Activated CD4-positive, alpha-beta memory T cell treated with anti-CD3 and anti-CD28 coated beads, Interleukin-2, amount 10 ng/mL, durations not matched to agents 7 days and 5 days (primary cell): ENCODE data around the gene DERA. TPM values are rescaled to one million over a fixed set of nuclear protein-coding genes. Genes with fewer than 3 reads are reported as not detected.
"Not testable (repeated sequence)": the region's sequence is repeated elsewhere in the genome, so short reads cannot be mapped to it uniquely, and the experiment has no call there.

Source experiments
- CTCF ChIA-PET: fragments of 350-600 bp; sonication (Branson Sonifier 250); formaldehyde crosslinking; loops from one replicate; lab custom pipeline; 2021; ENCODE audit warnings: antibody characterized with exemption, inconsistent platforms; lab: Charles Lee
- POLR2A ChIA-PET: fragments of 350-600 bp; sonication (Branson Sonifier 250); formaldehyde crosslinking; loops from one replicate; lab custom pipeline; 2021; ENCODE audit warnings: antibody characterized with exemption; lab: Charles Lee
- DNase-seq: peaks from one replicate; pipeline ENCODE4 v3.0.0-alpha.2; 2020
- H3K27ac Mint-ChIP-seq: one replicate; pipeline ENCODE4 v1.8.0; 2021; ENCODE audit warnings: mild to moderate bottlenecking, mixed read lengths
- H3K27me3 Mint-ChIP-seq: one replicate; pipeline ENCODE4 v1.8.0; 2021; ENCODE audit warnings: mixed read lengths
- H3K36me3 Mint-ChIP-seq: one replicate; pipeline ENCODE4 v1.8.0; 2021; ENCODE audit warnings: low read depth, mixed read lengths
- H3K4me1 Mint-ChIP-seq: one replicate; pipeline ENCODE4 v1.8.0; 2021; ENCODE audit warnings: mixed read lengths
- H3K4me3 Mint-ChIP-seq: one replicate; pipeline ENCODE4 v1.8.0; 2021; ENCODE audit warnings: mild to moderate bottlenecking, mixed read lengths
- H3K9me3 Mint-ChIP-seq: one replicate; pipeline ENCODE4 v1.8.0; 2021; ENCODE audit warnings: mixed read lengths
- total RNA-seq, 2 experiments: library from RNA; stranded (reverse); gene quantifications; one replicate each; pipeline ENCODE4 v1.2.3, GENCODE V29; 2021

DERA gene
- total RNA-seq, 2 experiments from 2014 or later, result 21.3 to 24.4 TPM

GRCh38 chr12:16003460-16003859 lies 92.3 kb downstream of the DERA start:
- CTCF ChIA-PET, result no interaction called here
- no peaks in the 10 kb centered on the region for H3K9me3 Mint-ChIP-seq
- H3K4me1 Mint-ChIP-seq, result no peaks in the 10 kb centered on the region
- peaks cover 8% of the 10 kb centered on the region for H3K36me3 Mint-ChIP-seq
- POLR2A ChIA-PET, result no interaction called here
- no peaks in the 10 kb centered on the region for H3K27me3 Mint-ChIP-seq
- no peak overlapping the region for H3K4me3 Mint-ChIP-seq
- no peak overlapping the region for H3K27ac Mint-ChIP-seq
- no peak for DNase-seq

GRCh38 chr12:16006752-16007151 lies 95.6 kb downstream of the DERA start:
- Mint-ChIP-seq H3K27me3 (no peaks in the 10 kb centered on the region), H3K4me1 (no peaks in the 10 kb centered on the region), H3K4me3 (no peak overlapping the region), H3K27ac (no peak overlapping the region), H3K9me3 (no peaks in the 10 kb centered on the region), H3K36me3 (peaks cover 8% of the 10 kb centered on the region)
- POLR2A ChIA-PET, result no interaction called here
- DNase-seq, result no peak
- CTCF ChIA-PET, result no interaction called here

GRCh38 chr12:16008421-16008824 lies 97.3 kb downstream of the DERA start:
- ChIA-PET POLR2A (no interaction called here), CTCF (no interaction called here)
- Mint-ChIP-seq H3K4me3 (no peak overlapping the region), H3K9me3 (peaks cover 4% of the 10 kb centered on the region), H3K36me3 (peaks cover 14% of the 10 kb centered on the region), H3K27ac (no peak overlapping the region), H3K27me3 (no peaks in the 10 kb centered on the region), H3K4me1 (no peaks in the 10 kb centered on the region)
- DNase-seq, result no peak

- peaks cover 22% of the 10 kb centered on the region for H3K9me3 Mint-ChIP-seq
- no peak overlapping the region for H3K27ac Mint-ChIP-seq
- no peaks in the 10 kb centered on the region for H3K27me3 Mint-ChIP-seq
- no peak overlapping the region for H3K4me3 Mint-ChIP-seq
- peaks cover 31% of the 10 kb centered on the region for H3K36me3 Mint-ChIP-seq
- no peaks in the 10 kb centered on the region for H3K4me1 Mint-ChIP-seq
- ChIA-PET CTCF (no interaction called here), POLR2A (no interaction called here)
- DNase-seq, result no peak
Measured at GRCh38 chr12:16012117-16012516, 101.0 kb downstream of the DERA start.

- H3K36me3 Mint-ChIP-seq, result peaks cover 31% of the 10 kb centered on the region
- H3K27ac Mint-ChIP-seq, DNase-seq, H3K27me3 Mint-ChIP-seq, H3K4me1 Mint-ChIP-seq, H3K4me3 Mint-ChIP-seq, CTCF ChIA-PET, POLR2A ChIA-PET: not testable (repeated sequence)
- peaks cover 23% of the 10 kb centered on the region for H3K9me3 Mint-ChIP-seq
Measured at GRCh38 chr12:16013722-16014121, 102.6 kb downstream of the DERA start.

GRCh38 chr12:16014394-16014793 lies 103.3 kb downstream of the DERA start:
- POLR2A ChIA-PET, H3K4me3 Mint-ChIP-seq, H3K27ac Mint-ChIP-seq, H3K27me3 Mint-ChIP-seq, H3K4me1 Mint-ChIP-seq, CTCF ChIA-PET, DNase-seq: not testable (repeated sequence)
- peaks cover 31% of the 10 kb centered on the region for H3K36me3 Mint-ChIP-seq
- peaks cover 23% of the 10 kb centered on the region for H3K9me3 Mint-ChIP-seq

- ChIA-PET POLR2A (no interaction called here), CTCF (no interaction called here)
- Mint-ChIP-seq H3K9me3 (peaks cover 37% of the 10 kb centered on the region), H3K27ac (no peak overlapping the region), H3K27me3 (no peaks in the 10 kb centered on the region), H3K4me3 (no peak overlapping the region), H3K36me3 (peaks cover 36% of the 10 kb centered on the region), H3K4me1 (no peaks in the 10 kb centered on the region)
- no peak for DNase-seq
Measured at GRCh38 chr12:16016748-16017147, 105.6 kb downstream of the DERA start.

- POLR2A ChIA-PET, result no interaction called here
- peaks cover 30% of the 10 kb centered on the region for H3K36me3 Mint-ChIP-seq
Measured at GRCh38 chr12:16018306-16018705, 107.2 kb downstream of the DERA start.

GRCh38 chr12:16019136-16019535 lies 108.0 kb downstream of the DERA start:
- CTCF ChIA-PET, result no interaction called here
- H3K4me1 Mint-ChIP-seq, result no peaks in the 10 kb centered on the region
- no peak overlapping the region for H3K4me3 Mint-ChIP-seq
- H3K36me3 Mint-ChIP-seq, result peaks cover 27% of the 10 kb centered on the region
- POLR2A ChIA-PET, result no interaction called here
- peaks cover 33% of the 10 kb centered on the region for H3K9me3 Mint-ChIP-seq
- no peak overlapping the region for H3K27ac Mint-ChIP-seq
- DNase-seq, result no peak
- no peaks in the 10 kb centered on the region for H3K27me3 Mint-ChIP-seq

More at GRCh38 chr12:16018306-16018705, 107.2 kb downstream of the DERA start:
- peaks cover 41% of the 10 kb centered on the region for H3K9me3 Mint-ChIP-seq
- CTCF ChIA-PET, result no interaction called here
- no peak overlapping the region for H3K4me3 Mint-ChIP-seq
- H3K27me3 Mint-ChIP-seq, result no peaks in the 10 kb centered on the region
- no peak for DNase-seq
- no peaks in the 10 kb centered on the region for H3K4me1 Mint-ChIP-seq
- H3K27ac Mint-ChIP-seq, result no peak overlapping the region

GRCh38 chr12:16020031-16020430 lies 108.9 kb downstream of the DERA start:
- Mint-ChIP-seq H3K27me3 (no peaks in the 10 kb centered on the region), H3K4me3 (no peak overlapping the region), H3K27ac (peak overlapping the region; percentile 5), H3K4me1 (no peaks in the 10 kb centered on the region), H3K9me3 (peaks cover 24% of the 10 kb centered on the region), H3K36me3 (peaks cover 19% of the 10 kb centered on the region)
- ChIA-PET POLR2A (no interaction called here), CTCF (no interaction called here)
- DNase-seq, result no peak

- Mint-ChIP-seq H3K9me3 (peaks cover 24% of the 10 kb centered on the region), H3K36me3 (peaks cover 15% of the 10 kb centered on the region), H3K27me3 (no peaks in the 10 kb centered on the region), H3K4me3 (no peak overlapping the region), H3K27ac (no peak overlapping the region), H3K4me1 (no peaks in the 10 kb centered on the region)
- ChIA-PET POLR2A (no interaction called here), CTCF (no interaction called here)
- DNase-seq, result no peak
Measured at GRCh38 chr12:16021026-16021425, 109.9 kb downstream of the DERA start.

- no peak overlapping the region for H3K4me3 Mint-ChIP-seq
- ChIA-PET POLR2A (no interaction called here), CTCF (no interaction called here)
- H3K27ac Mint-ChIP-seq, result no peak overlapping the region
- H3K4me1 Mint-ChIP-seq, result no peaks in the 10 kb centered on the region
- H3K9me3 Mint-ChIP-seq, result peaks cover 24% of the 10 kb centered on the region
- H3K36me3 Mint-ChIP-seq, result peaks cover 15% of the 10 kb centered on the region
- H3K27me3 Mint-ChIP-seq, result no peaks in the 10 kb centered on the region
- DNase-seq, result no peak
Measured at GRCh38 chr12:16021676-16022075, 110.5 kb downstream of the DERA start.

- Mint-ChIP-seq H3K27me3 (no peaks in the 10 kb centered on the region), H3K9me3 (peaks cover 6% of the 10 kb centered on the region), H3K36me3 (peaks cover 7% of the 10 kb centered on the region), H3K4me3 (no peak overlapping the region), H3K27ac (no peak overlapping the region), H3K4me1 (no peaks in the 10 kb centered on the region)
- ChIA-PET POLR2A (no interaction called here), CTCF (no interaction called here)
- DNase-seq, result no peak
Measured at GRCh38 chr12:16027002-16027401, 115.9 kb downstream of the DERA start.

- ChIA-PET CTCF (no interaction called here), POLR2A (no interaction called here)
- Mint-ChIP-seq H3K9me3 (no peaks in the 10 kb centered on the region), H3K27ac (no peak overlapping the region), H3K36me3 (peaks cover 3% of the 10 kb centered on the region), H3K27me3 (no peaks in the 10 kb centered on the region), H3K4me1 (no peaks in the 10 kb centered on the region), H3K4me3 (no peak overlapping the region)
- DNase-seq, result no peak
Measured at GRCh38 chr12:16030744-16031143, 119.6 kb downstream of the DERA start.
